ENCODE data around the gene FAM107B.

FAM107B gene

GRCh38 chr10:14491811-14492210 is 282.9 kb downstream of the FAM107B start:
- Histone ChIP-seq H3K9me3 (no peaks in the 10 kb centered on the region), H3K27me3 (peaks cover 0 to 10% of the 10 kb centered on the region in 2 donors), H3K4me3 (no peak overlapping the region), H3K36me3 (no peaks in the 10 kb centered on the region), H3K27ac (no peak overlapping the region), H3K4me1 (peaks cover 0 to 11% (median 3%) of the 10 kb centered on the region in 4 donors)
- no peak for TF ChIP-seq CTCF (IDR thresholded peaks at IDR 0.05)
- no peak for DNase-seq
- intact Hi-C loops (cut with DNase I; ENCODE audit: low total_unique reads): no loop called here

- Histone ChIP-seq H3K4me3 (no peak overlapping the region), H3K4me1 (peaks cover 0 to 14% (median 4%) of the 10 kb centered on the region in 4 donors), H3K27ac (no peak overlapping the region), H3K9me3 (no peaks in the 10 kb centered on the region), H3K27me3 (peaks cover 0 to 16% of the 10 kb centered on the region in 2 donors), H3K36me3 (no peaks in the 10 kb centered on the region)
- no peak for DNase-seq
- TF ChIP-seq CTCF (IDR thresholded peaks at IDR 0.05): no peak
- intact Hi-C loops (cut with DNase I; ENCODE audit: low total_unique reads): loop anchor here (10.0 kb wide), 1 partner anchor 705 kb away; no protein-coding TSS in a partner anchor
These were observed 285.0 kb downstream of the FAM107B start for GRCh38 chr10:14489522-14490177.

DNA sequence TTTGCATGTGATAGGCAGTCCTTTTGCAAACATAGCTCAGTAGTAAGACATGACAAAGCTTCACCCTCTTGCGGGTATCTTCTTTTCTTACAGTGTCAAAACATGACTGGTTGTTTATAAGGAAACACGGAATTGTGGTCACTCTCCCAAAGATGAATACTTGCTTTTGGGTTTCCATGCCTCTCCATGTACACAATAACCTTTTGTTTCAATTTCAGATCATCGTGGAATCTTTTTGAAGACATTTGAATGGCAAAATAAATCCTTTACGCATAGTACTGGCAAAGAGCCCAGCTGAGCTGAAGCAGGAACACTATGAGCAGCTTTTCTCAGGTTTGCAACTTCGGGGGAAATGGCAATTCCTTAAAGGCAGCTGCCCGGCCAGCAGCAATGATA is 287.2 kb downstream of the FAM107B start:
- no peaks in the 10 kb centered on the region for H3K9me3 ChIP-seq
- peaks cover 0 to 20% of the 10 kb centered on the region in 2 donors for H3K27me3 ChIP-seq
- no peak overlapping the region for H3K4me3 ChIP-seq
- no peak for TF ChIP-seq CTCF (IDR thresholded peaks at IDR 0.05)
- no peak for DNase-seq
- intact Hi-C loops (cut with DNase I; ENCODE audit: low total_unique reads): loop anchor here (10.0 kb wide), 1 partner anchor 703 kb away; no protein-coding TSS in a partner anchor
- H3K27ac ChIP-seq: no peak overlapping the region
- peaks cover 0 to 14% (median 4%) of the 10 kb centered on the region in 4 donors for H3K4me1 ChIP-seq
- no peaks in the 10 kb centered on the region for H3K36me3 ChIP-seq

GRCh38 chr10:14486777-14487487 is 287.8 kb downstream of the FAM107B start:
- no peak for DNase-seq
- H3K27me3 ChIP-seq: peaks cover 0 to 20% of the 10 kb centered on the region in 2 donors
- no peaks in the 10 kb centered on the region for H3K36me3 ChIP-seq
- TF ChIP-seq CTCF (IDR thresholded peaks at IDR 0.05): no peak
- H3K4me1 ChIP-seq: peaks cover 0 to 14% (median 4%) of the 10 kb centered on the region in 4 donors
- no peak overlapping the region for H3K27ac ChIP-seq
- intact Hi-C loops (cut with DNase I; ENCODE audit: low total_unique reads): loop anchor here (10.0 kb wide), 1 partner anchor 702 kb away; no protein-coding TSS in a partner anchor
- H3K4me3 ChIP-seq: no peak overlapping the region
- no peaks in the 10 kb centered on the region for H3K9me3 ChIP-seq

GRCh38 chr10:14485986-14486385 is 288.7 kb downstream of the FAM107B start:
- no peaks in the 10 kb centered on the region for H3K36me3 ChIP-seq
- H3K4me3 ChIP-seq: no peak overlapping the region
- no peak for TF ChIP-seq CTCF (IDR thresholded peaks at IDR 0.05)
- H3K27ac ChIP-seq: no peak overlapping the region
- no peak for DNase-seq
- H3K4me1 ChIP-seq: peaks cover 0 to 14% (median 4%) of the 10 kb centered on the region in 4 donors
- no peaks in the 10 kb centered on the region for H3K9me3 ChIP-seq
- intact Hi-C loops (cut with DNase I; ENCODE audit: low total_unique reads): loop anchor here (10.0 kb wide), 1 partner anchor 701 kb away; no protein-coding TSS in a partner anchor
- peaks cover 0 to 20% of the 10 kb centered on the region in 2 donors for H3K27me3 ChIP-seq

Data from tibial artery (tissue), 4 donors.